RWPE2 (cell line): Measurements from ENCODE around the gene LYST.
A peak's percentile ranks its signal among the peaks of the same experiment; 100 is the strongest.

Experiments
- ATAC-seq: fragments of 200-7000 bp; cut with Tn5 transposase; 3 replicates; pipeline ENCODE4 v1.9.1; 2021; ENCODE audit warnings: low read depth
- DNase-seq: peaks from one replicate; pipeline ENCODE4 v3.0.0-alpha.2; 2020; ENCODE audit warnings: low spot score
- H3K27ac ChIP-seq: fragments of 450-650 bp; 2 replicates; pipeline ENCODE4 v1.5.1; 2017; ENCODE audit warnings: mild to moderate bottlenecking; ENCODE audit not compliant: poor library complexity, severe bottlenecking
- H3K27me3 ChIP-seq: fragments of 250-450 bp; sonication (Bioruptor Pico); 2 replicates; pipeline ENCODE4 v1.5.1; 2021; ENCODE audit warnings: mild to moderate bottlenecking, moderate library complexity; ENCODE audit not compliant: insufficient read depth, poor library complexity, severe bottlenecking
- H3K36me3 ChIP-seq: fragments of 250-450 bp; sonication (Bioruptor Pico); 2 replicates; pipeline ENCODE4 v1.5.1; 2020; ENCODE audit warnings: low read depth, mild to moderate bottlenecking, moderate library complexity
- H3K4me1 ChIP-seq: fragments of 250-450 bp; sonication (Bioruptor Pico); 2 replicates; pipeline ENCODE4 v1.5.1; 2021; ENCODE audit warnings: mild to moderate bottlenecking, moderate library complexity; ENCODE audit not compliant: insufficient read depth, poor library complexity, severe bottlenecking
- H3K4me3 ChIP-seq: fragments of 250-450 bp; sonication (Bioruptor Pico); 2 replicates; pipeline ENCODE4 v1.5.1; 2021; ENCODE audit warnings: mild to moderate bottlenecking, moderate library complexity; ENCODE audit not compliant: severe bottlenecking
- H3K9me3 ChIP-seq: fragments of 250-450 bp; sonication (Bioruptor Pico); 2 replicates; pipeline ENCODE4 v1.5.1; 2021; ENCODE audit warnings: mild to moderate bottlenecking, moderate library complexity; ENCODE audit not compliant: severe bottlenecking
- CTCF ChIP-seq: fragments of 450-650 bp; IDR thresholded peaks from one replicate; pipeline ENCODE4 v1.5.1; 2017; ENCODE audit warnings: mild to moderate bottlenecking, moderate library complexity; ENCODE audit not compliant: poor library complexity, severe bottlenecking

The LYST gene

GRCh38 chr1:235635938-235636662, 230.6 kb downstream of the LYST start:
- H3K27ac ChIP-seq, result no peak overlapping the region
- peaks cover 3% of the 10 kb centered on the region for H3K4me1 ChIP-seq
- ATAC-seq, result no peak
- TF ChIP-seq CTCF, result no peak
- no peak overlapping the region for H3K4me3 ChIP-seq
- H3K36me3 ChIP-seq, result no peaks in the 10 kb centered on the region
- no peaks in the 10 kb centered on the region for H3K9me3 ChIP-seq
- H3K27me3 ChIP-seq, result no peaks in the 10 kb centered on the region
- DNase-seq, result no peak

- 0 out of 3 replicates have a peak, but pooled peaks have one; percentile 36 for ATAC-seq
- no peaks in the 10 kb centered on the region for H3K36me3 ChIP-seq
- no peak for TF ChIP-seq CTCF
- H3K27ac ChIP-seq, result no peak overlapping the region
- no peak overlapping the region for H3K4me3 ChIP-seq
- H3K4me1 ChIP-seq, result peaks cover 3% of the 10 kb centered on the region
- no peaks in the 10 kb centered on the region for H3K27me3 ChIP-seq
- DNase-seq, result no peak
- H3K9me3 ChIP-seq, result no peaks in the 10 kb centered on the region
Measured at GRCh38 chr1:235632506-235633401, 234.0 kb downstream of the LYST start.

GRCh38 chr1:235631816-235632215, 234.9 kb downstream of the LYST start:
- ATAC-seq (no peak), DNase-seq (no peak)
- H3K4me3 ChIP-seq, result no peak overlapping the region
- no peaks in the 10 kb centered on the region for H3K27me3 ChIP-seq
- H3K27ac ChIP-seq, result no peak overlapping the region
- peaks cover 3% of the 10 kb centered on the region for H3K4me1 ChIP-seq
- H3K36me3 ChIP-seq, result no peaks in the 10 kb centered on the region
- TF ChIP-seq CTCF, result no peak
- H3K9me3 ChIP-seq, result no peaks in the 10 kb centered on the region

GRCh38 chr1:235628316-235629005, 238.2 kb downstream of the LYST start:
- DNase-seq (no peak), ATAC-seq (no peak)
- Histone ChIP-seq H3K4me3 (no peak overlapping the region), H3K9me3 (no peaks in the 10 kb centered on the region), H3K27ac (no peak overlapping the region), H3K27me3 (no peaks in the 10 kb centered on the region), H3K36me3 (no peaks in the 10 kb centered on the region), H3K4me1 (peaks cover 3% of the 10 kb centered on the region)
- TF ChIP-seq CTCF, result no peak
